Lung (tissue), 12 donors: Measurements from ENCODE around the gene ADRA1B. TPM values are rescaled to one million over a fixed set of nuclear protein-coding genes. Genes with fewer than 3 reads are reported as not detected.
"Not testable (repeated sequence)": the region's sequence is repeated elsewhere in the genome, so short reads cannot be mapped to it uniquely, and the experiment has no call there.

Experiments
- ATAC-seq: fragments of 200-7000 bp; cut with Tn5 transposase; one replicate; pipeline ENCODE4 v1.9.1; 2020; ENCODE audit warnings: moderate number of reproducible peaks; ENCODE audit not compliant: insufficient read depth, low FRiP score
- DNase-seq, 3 donors: peaks; one replicate each; pipeline ENCODE4 v3.0.0-alpha.2; 2013 to 2017
- H3K27ac ChIP-seq, 2 donors: one replicate each; pipeline ENCODE4 v1.5.1; 2013; ENCODE audit warnings: mild to moderate bottlenecking in 2 of 2, moderate library complexity in 2 of 2, control low read depth in 1 of 2, inconsistent platforms in 1 of 2, low read depth in 1 of 2, low read length in 1 of 2
- H3K27me3 ChIP-seq, 3 donors: one replicate each; pipeline ENCODE4 v1.5.1; 2013; ENCODE audit warnings: low read length in 2 of 3; ENCODE audit not compliant: control insufficient read depth in 3 of 3, insufficient read depth in 3 of 3
- H3K36me3 ChIP-seq, 4 donors: one replicate each; pipeline ENCODE4 v1.5.1; 2013; ENCODE audit warnings: low read length in 4 of 4, mild to moderate bottlenecking in 1 of 4, moderate library complexity in 1 of 4; ENCODE audit not compliant: control insufficient read depth in 4 of 4, insufficient read depth in 4 of 4
- H3K4me1 ChIP-seq, 5 donors: one replicate each; pipeline ENCODE4 v1.5.1; 2013; ENCODE audit warnings: low read length in 5 of 5, mild to moderate bottlenecking in 2 of 5, moderate library complexity in 1 of 5; ENCODE audit not compliant: control insufficient read depth in 5 of 5, insufficient read depth in 5 of 5
- H3K4me3 ChIP-seq: one replicate; pipeline ENCODE4 v1.5.1; 2013; ENCODE audit warnings: mild to moderate bottlenecking, control low read depth, moderate library complexity
- H3K9ac ChIP-seq, 2 donors: one replicate each; pipeline ENCODE4 v1.5.1; 2013; ENCODE audit warnings: low read length in 2 of 2, control low read depth in 1 of 2; ENCODE audit not compliant: insufficient read depth in 1 of 2
- H3K9me3 ChIP-seq, 4 donors: one replicate each; pipeline ENCODE4 v1.5.1; 2013; ENCODE audit warnings: low read length in 3 of 4, mild to moderate bottlenecking in 1 of 4, moderate library complexity in 1 of 4; ENCODE audit not compliant: control insufficient read depth in 4 of 4, insufficient read depth in 3 of 4
- WGBS, 2 donors: extraction: QIAGEN DNeasy Blood & Tissue Kit; methylation state at CpG; one replicate each; pipeline ENCODE4 v1.1.7; 2013; 5-methylcytosine and 5-hydroxymethylcytosine counted together
- polyA plus RNA-seq, 2 donors: library from polyadenylated mRNA; stranded (reverse); fragments of 200-250 nt; gene quantifications; one replicate each; pipeline ENCODE4 v1.2.1, GENCODE V29; 2013
- total RNA-seq, 2 donors: library from RNA; depleted of rRNA in 1 of 2; stranded (reverse); fragments of >200 nt in 1 of 2; gene quantifications; one replicate each; pipeline ENCODE4 v1.2.1, GENCODE V29; 2014 to 2021
- TF ChIP-seq, protein P1 (sequence below): IDR thresholded peaks from 2 replicates; pipeline ENCODE4 v1.5.1; 2012; ENCODE audit warnings: mild to moderate bottlenecking; ENCODE audit errors: control extremely low read depth, extremely low read depth
- donor health status: control.
- donor health status: control.
- donor health status: Bipolar disorder and iron deficiency.
- donor health status: healthy.
- donor health status: DM: yes; HTN: yes; CAD: no.

The ADRA1B gene
- total and polyA plus RNA-seq, 4 donors, result 1.2 to 6.1 (median 2.3) TPM

DNA sequence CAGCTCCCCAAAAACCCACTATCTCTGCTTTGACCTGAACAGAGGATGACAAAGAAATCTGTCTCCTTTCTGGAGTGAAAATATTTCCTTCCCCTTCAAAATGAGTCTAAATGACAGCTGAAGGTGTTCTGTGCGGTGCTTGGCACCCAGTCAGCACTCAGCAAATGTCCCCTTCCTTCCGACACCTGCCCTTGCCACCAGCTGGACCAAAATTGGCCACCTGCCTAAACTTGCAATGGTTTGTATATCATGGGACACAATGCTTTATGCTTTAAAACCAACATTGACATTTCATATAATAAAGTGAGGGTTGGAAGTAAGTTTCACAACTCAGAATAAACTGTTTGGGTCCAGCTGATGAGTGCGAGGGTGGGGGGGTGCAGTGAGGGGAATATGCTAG is 85.2 kb downstream of the ADRA1B start:
- Histone ChIP-seq H3K4me1 (no peaks in the 10 kb centered on the region), H3K27ac (no peak overlapping the region), H3K9ac (no peak overlapping the region), H3K36me3 (no peaks in the 10 kb centered on the region), H3K9me3 (no peaks in the 10 kb centered on the region), H3K27me3 (no peaks in the 10 kb centered on the region), H3K4me3 (no peak overlapping the region)
- TF ChIP-seq, protein P1, sequence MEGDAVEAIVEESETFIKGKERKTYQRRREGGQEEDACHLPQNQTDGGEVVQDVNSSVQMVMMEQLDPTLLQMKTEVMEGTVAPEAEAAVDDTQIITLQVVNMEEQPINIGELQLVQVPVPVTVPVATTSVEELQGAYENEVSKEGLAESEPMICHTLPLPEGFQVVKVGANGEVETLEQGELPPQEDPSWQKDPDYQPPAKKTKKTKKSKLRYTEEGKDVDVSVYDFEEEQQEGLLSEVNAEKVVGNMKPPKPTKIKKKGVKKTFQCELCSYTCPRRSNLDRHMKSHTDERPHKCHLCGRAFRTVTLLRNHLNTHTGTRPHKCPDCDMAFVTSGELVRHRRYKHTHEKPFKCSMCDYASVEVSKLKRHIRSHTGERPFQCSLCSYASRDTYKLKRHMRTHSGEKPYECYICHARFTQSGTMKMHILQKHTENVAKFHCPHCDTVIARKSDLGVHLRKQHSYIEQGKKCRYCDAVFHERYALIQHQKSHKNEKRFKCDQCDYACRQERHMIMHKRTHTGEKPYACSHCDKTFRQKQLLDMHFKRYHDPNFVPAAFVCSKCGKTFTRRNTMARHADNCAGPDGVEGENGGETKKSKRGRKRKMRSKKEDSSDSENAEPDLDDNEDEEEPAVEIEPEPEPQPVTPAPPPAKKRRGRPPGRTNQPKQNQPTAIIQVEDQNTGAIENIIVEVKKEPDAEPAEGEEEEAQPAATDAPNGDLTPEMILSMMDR, result no peak
- ATAC-seq (no peak), DNase-seq (peak; percentile 20 to 33 (median 29))
- 41 to 44% methylated on average over 3 of the region's 3 CpGs for WGBS, 2 donors

DNA sequence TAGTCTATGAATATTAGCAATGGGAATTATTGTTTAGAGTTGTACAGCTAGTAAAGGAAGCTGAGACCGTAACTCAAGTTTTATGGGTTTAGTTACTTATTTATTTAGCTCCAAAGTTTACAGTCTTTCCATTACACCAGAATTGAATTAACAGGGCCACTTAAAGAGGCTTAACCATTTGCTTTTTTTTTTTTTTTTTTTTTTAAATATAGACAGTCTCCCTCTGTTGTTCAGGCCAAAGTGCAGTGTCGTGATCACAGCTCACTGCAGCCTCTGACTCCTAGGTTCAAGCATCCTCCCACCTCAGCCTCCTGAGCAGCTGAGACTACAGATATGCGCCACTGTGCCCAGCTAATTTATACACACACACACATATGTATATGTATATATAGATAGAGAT is 91.2 kb downstream of the ADRA1B start:
- DNase-seq (no peak), ATAC-seq (no peak)
- H3K9me3 ChIP-seq, result no peaks in the 10 kb centered on the region
- no peak overlapping the region for H3K4me3 ChIP-seq
- WGBS, 2 donors, result 94 to 98% methylated on average over 3 of the region's 3 CpGs
- H3K27me3 ChIP-seq, result no peaks in the 10 kb centered on the region
- peaks cover 2 to 13% (median 3%) of the 10 kb centered on the region in 4 donors for H3K36me3 ChIP-seq
- no peak overlapping the region for H3K27ac ChIP-seq
- H3K4me1 ChIP-seq, result peaks cover 0 to 18% (median 11%) of the 10 kb centered on the region in 5 donors
- H3K9ac ChIP-seq, result no peak overlapping the region
- TF ChIP-seq, protein P1, result no peak

DNA sequence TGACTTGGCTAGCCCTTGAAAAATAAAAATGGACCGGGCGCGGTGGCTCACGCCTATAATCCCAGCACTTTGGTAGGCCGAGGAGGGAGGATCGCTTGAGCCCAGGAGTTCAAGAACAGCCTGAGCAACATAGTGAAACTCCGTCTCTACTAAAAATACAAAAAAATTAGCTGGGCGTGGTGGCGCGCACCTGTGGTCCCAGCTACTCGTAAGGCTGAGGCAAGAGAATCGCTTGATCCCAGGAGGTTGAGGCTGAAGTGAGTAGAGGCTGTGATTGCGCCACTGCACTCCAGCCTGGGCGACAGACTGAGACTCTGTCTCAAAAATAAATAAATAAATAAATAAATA is 92.2 kb downstream of the ADRA1B start:
- H3K4me1 ChIP-seq, result peaks cover 0 to 18% (median 11%) of the 10 kb centered on the region in 5 donors
- H3K27ac ChIP-seq, H3K9ac ChIP-seq, H3K27me3 ChIP-seq, H3K9me3 ChIP-seq, ATAC-seq, H3K4me3 ChIP-seq, DNase-seq: not testable (repeated sequence)
- H3K36me3 ChIP-seq, result peaks cover 2 to 15% (median 3%) of the 10 kb centered on the region in 4 donors
- 85 to 89% methylated on average over 14 of the region's 14 CpGs for WGBS, 2 donors

DNA sequence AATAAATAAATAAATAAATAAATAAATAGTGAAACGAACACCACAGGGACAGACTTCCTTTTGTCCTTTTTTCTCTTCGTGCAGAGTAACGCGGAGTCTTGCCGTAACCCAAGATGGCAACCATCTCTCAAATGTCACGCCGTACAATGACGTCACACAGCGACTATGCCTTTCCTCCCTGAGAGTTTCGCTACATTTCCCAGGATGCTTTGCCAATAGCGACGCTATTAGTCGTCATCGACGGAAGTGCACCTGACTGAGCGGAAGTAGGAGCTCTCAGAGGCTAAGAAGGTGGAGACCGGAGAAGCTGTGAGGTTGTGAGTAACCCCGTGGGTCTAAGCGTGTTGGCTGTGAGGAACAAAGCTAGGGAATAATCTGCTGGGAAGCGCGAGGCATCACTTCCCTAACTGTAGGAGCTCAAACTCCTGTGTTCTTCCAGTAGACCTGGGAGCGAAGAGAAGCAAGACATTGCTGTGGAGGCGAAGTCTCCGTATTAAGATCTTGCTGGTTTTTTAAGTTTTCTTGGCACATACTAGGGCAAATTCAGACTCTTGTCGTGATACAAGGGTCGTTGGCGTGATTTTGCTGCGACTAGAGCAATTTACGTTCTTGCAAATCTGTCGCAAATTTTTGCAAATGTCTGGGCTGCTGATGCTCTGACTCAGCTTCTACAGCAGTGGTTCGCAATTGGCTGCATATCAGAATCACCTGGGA is 92.8 kb downstream of the ADRA1B start, which contains the start of gene TTC1:
TSS of gene TTC1 (plus strand) at position 263 of the 714 bp plus-strand sequence. CDS start 1,390 bp downstream, outside the sequence.
- H3K4me3 ChIP-seq, result peak within 1 kb of the TSS; percentile 81
- TF ChIP-seq, protein P1, result no peak
- peak; percentile 97 for ATAC-seq

More for the DNA sequence above, 92.8 kb downstream of the ADRA1B start, which contains the start of gene TTC1:
- H3K4me1 ChIP-seq, result peaks cover 0 to 18% (median 11%) of the 10 kb centered on the region in 5 donors
- H3K9me3 ChIP-seq, result no peaks in the 10 kb centered on the region
- peak; percentile 97 to 100 (median 100) for DNase-seq
- no peaks in the 10 kb centered on the region for H3K27me3 ChIP-seq
- H3K36me3 ChIP-seq, result peaks cover 2 to 17% (median 3%) of the 10 kb centered on the region in 4 donors
- peak within 1 kb of the TSS; percentile 90 to 95 for H3K9ac ChIP-seq
- 0% methylated on average over 31 of the region's 31 CpGs for WGBS, 2 donors
- peak within 1 kb of the TSS; percentile 89 to 97 for H3K27ac ChIP-seq
